GM19468 (cell line): ENCODE data around the gene ADCY7.

ENCODE experiments used
- ATAC-seq: cut with Tn5 transposase; IDR thresholded peaks from one replicate; pipeline ENCODE4 v1.9.1; 2021; ENCODE audit warnings: mild to moderate bottlenecking, moderate library complexity, moderate number of reproducible peaks; ENCODE audit not compliant: unreplicated experiment; ENCODE audit errors: extremely low read depth

Gene ADCY7

GRCh38 chr16:50293994-50294855 lies 27.9 kb downstream of the ADCY7 start:
- no peak for ATAC-seq

GRCh38 chr16:50294955-50295354 lies 28.6 kb downstream of the ADCY7 start:
- ATAC-seq: no peak

GRCh38 chr16:50295541-50296132 lies 29.3 kb downstream of the ADCY7 start:
- no peak for ATAC-seq

GRCh38 chr16:50296807-50297206 lies 30.5 kb downstream of the ADCY7 start:
- no peak for ATAC-seq

GRCh38 chr16:50297301-50298074 lies 31.1 kb downstream of the ADCY7 start:
- no peak for ATAC-seq

- ATAC-seq: no peak
Observed at GRCh38 chr16:50298075-50298460, 31.7 kb downstream of the ADCY7 start.

GRCh38 chr16:50298591-50299507 lies 32.5 kb downstream of the ADCY7 start:
- ATAC-seq: no peak

- ATAC-seq: no peak
Observed at GRCh38 chr16:50299508-50300105, 33.3 kb downstream of the ADCY7 start.

GRCh38 chr16:50300942-50301625 lies 34.7 kb downstream of the ADCY7 start:
- ATAC-seq: no peak

- no peak for ATAC-seq
Observed at GRCh38 chr16:50301626-50302471, 35.5 kb downstream of the ADCY7 start.

GRCh38 chr16:50302472-50303005 lies 36.2 kb downstream of the ADCY7 start:
- ATAC-seq: no peak

GRCh38 chr16:50303041-50303604 lies 36.8 kb downstream of the ADCY7 start:
- no peak for ATAC-seq

- ATAC-seq: no peak
Observed at GRCh38 chr16:50303605-50304466, 37.5 kb downstream of the ADCY7 start.

- ATAC-seq: no peak
Observed at GRCh38 chr16:50304467-50305440, 38.4 kb downstream of the ADCY7 start.

GRCh38 chr16:50305441-50306061 lies 39.2 kb downstream of the ADCY7 start:
- no peak for ATAC-seq
